Measurements from ENCODE around the gene RXRA. TPM values are rescaled to one million over a fixed set of nuclear protein-coding genes. Genes with fewer than 3 reads are reported as not detected.

The RXRA gene
- polyA plus RNA-seq, 1 donor from 2014 or later: 2.7 TPM

- Histone ChIP-seq H3K4me3 (ENCODE audit: low read length) (no peak overlapping the region), H3K9ac (ENCODE audit: low read length) (no peak overlapping the region), H4K20me1 (ENCODE audit: insufficient read depth) (no peaks in the 10 kb centered on the region), H3K4me2 (ENCODE audit: low read length) (no peak overlapping the region), H3K27me3 (ENCODE audit: insufficient read depth, low read depth, low read length) (no peaks in the 10 kb centered on the region), H3K36me3 (ENCODE audit: insufficient read depth, low read length) (no peaks in the 10 kb centered on the region), H3K9me3 (ENCODE audit: low read length) (no peaks in the 10 kb centered on the region), H3K79me2 (replicated peaks; ENCODE audit: insufficient read depth, low read length) (no peaks in the 10 kb centered on the region), H3F3A (ENCODE audit: insufficient read depth, low read length, poor library complexity, severe bottlenecking) (no peaks in the 10 kb centered on the region), H2AFZ (ENCODE audit: low read depth, low read length) (no peak overlapping the region), H3K27ac (ENCODE audit: low read length) (no peak overlapping the region), H3K9me2 (ENCODE audit: insufficient read depth, low read length) (no peaks in the 10 kb centered on the region)
- TF ChIP-seq MXI1 (conservative IDR thresholded peaks at IDR 0.05; ENCODE audit: poor library complexity, severe bottlenecking) (no peak), CTCF (IDR thresholded peaks at IDR 0.05; ENCODE audit: poor library complexity, severe bottlenecking) (no peak), EP300 (conservative IDR thresholded peaks at IDR 0.05; ENCODE audit: poor library complexity, severe bottlenecking) (no peak), SMC3 (conservative IDR thresholded peaks at IDR 0.05; ENCODE audit: poor library complexity) (no peak), REST (IDR thresholded peaks at IDR 0.05; ENCODE audit: borderline replicate concordance) (no peak), RAD21 (conservative IDR thresholded peaks at IDR 0.05) (no peak), EZH2 (IDR thresholded peaks at IDR 0.05; ENCODE audit: borderline replicate concordance, insufficient read depth, low read length, poor library complexity, severe bottlenecking) (no peak), TAF1 (IDR thresholded peaks at IDR 0.05; ENCODE audit: low read depth) (no peak)
These were observed 107.9 kb downstream of the RXRA start for GRCh38 chr9:134433909-134434882.

- no peak for TF ChIP-seq RAD21 (conservative IDR thresholded peaks at IDR 0.05)
- no peak for TF ChIP-seq EZH2 (IDR thresholded peaks at IDR 0.05; ENCODE audit: borderline replicate concordance, insufficient read depth, low read length, poor library complexity, severe bottlenecking)
- TF ChIP-seq CTCF (IDR thresholded peaks at IDR 0.05; ENCODE audit: poor library complexity, severe bottlenecking): no peak
- TF ChIP-seq SMC3 (conservative IDR thresholded peaks at IDR 0.05; ENCODE audit: poor library complexity): no peak
- TF ChIP-seq MXI1 (conservative IDR thresholded peaks at IDR 0.05; ENCODE audit: poor library complexity, severe bottlenecking): no peak
- TF ChIP-seq EP300 (conservative IDR thresholded peaks at IDR 0.05; ENCODE audit: poor library complexity, severe bottlenecking): no peak
- TF ChIP-seq POLR2AphosphoS5 (IDR thresholded peaks at IDR 0.05): no peak
- no peak for TF ChIP-seq REST (IDR thresholded peaks at IDR 0.05; ENCODE audit: borderline replicate concordance)
- no peak for TF ChIP-seq TAF1 (IDR thresholded peaks at IDR 0.05; ENCODE audit: low read depth)
- Histone ChIP-seq H2AFZ (ENCODE audit: low read depth, low read length) (no peak overlapping the region), H3K27me3 (ENCODE audit: insufficient read depth, low read depth, low read length) (no peaks in the 10 kb centered on the region), H3K9me3 (ENCODE audit: low read length) (no peaks in the 10 kb centered on the region), H4K20me1 (ENCODE audit: insufficient read depth) (no peaks in the 10 kb centered on the region), H3F3A (ENCODE audit: insufficient read depth, low read length, poor library complexity, severe bottlenecking) (no peaks in the 10 kb centered on the region), H3K36me3 (ENCODE audit: insufficient read depth, low read length) (no peaks in the 10 kb centered on the region), H3K9me2 (ENCODE audit: insufficient read depth, low read length) (no peaks in the 10 kb centered on the region), H3K79me2 (replicated peaks; ENCODE audit: insufficient read depth, low read length) (no peaks in the 10 kb centered on the region), H3K27ac (ENCODE audit: low read length) (no peak overlapping the region), H3K4me2 (ENCODE audit: low read length) (no peak overlapping the region), H3K4me3 (ENCODE audit: low read length) (no peak overlapping the region), H3K9ac (ENCODE audit: low read length) (no peak overlapping the region)
These were observed 108.7 kb downstream of the RXRA start for GRCh38 chr9:134434894-134435506.
